DMS53 treated with DMSO at 0.1 percent for 48 hours (cell line): ENCODE measurements around the gene PCCA.
"Not testable (repeated sequence)": the region's sequence is repeated elsewhere in the genome, so short reads cannot be mapped to it uniquely, and the experiment has no call there.

Experiments
- DNase-seq: peaks from one replicate; lab custom pipeline; 2025; ENCODE audit not compliant: unreplicated experiment; lab: John Stamatoyannopoulos, UW

The PCCA gene

DNA sequence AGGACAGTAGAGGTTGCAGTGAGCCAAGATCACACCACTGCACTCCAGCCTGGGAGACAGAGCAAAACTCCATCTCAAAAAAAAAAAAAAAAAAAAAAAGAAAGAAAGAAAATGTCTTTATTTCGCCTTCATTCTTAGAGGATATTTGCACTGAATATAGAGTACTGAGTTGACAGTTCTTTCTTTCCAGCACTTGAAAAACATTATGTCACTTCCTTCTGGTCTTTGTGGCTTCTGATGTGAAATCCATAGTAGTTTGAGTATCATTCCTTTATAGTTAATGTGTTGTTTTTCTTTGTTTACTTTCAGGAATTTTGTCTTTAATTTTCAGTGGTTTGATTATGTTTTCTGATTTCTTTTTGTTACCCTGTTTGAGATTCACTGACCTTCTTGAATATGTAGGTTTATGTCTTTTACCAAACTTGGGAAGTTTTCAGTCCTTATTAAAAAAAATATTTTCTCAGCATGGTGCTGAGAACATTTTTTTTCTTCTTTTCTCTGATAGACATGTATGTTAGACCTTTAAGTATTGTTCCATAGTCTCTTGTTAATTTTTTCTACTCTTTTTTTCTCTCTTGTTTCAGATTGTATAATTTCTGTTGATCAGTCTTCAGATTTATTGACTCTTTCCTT is 50.1 kb downstream of the PCCA start:
- DNase-seq, result no peak

DNA sequence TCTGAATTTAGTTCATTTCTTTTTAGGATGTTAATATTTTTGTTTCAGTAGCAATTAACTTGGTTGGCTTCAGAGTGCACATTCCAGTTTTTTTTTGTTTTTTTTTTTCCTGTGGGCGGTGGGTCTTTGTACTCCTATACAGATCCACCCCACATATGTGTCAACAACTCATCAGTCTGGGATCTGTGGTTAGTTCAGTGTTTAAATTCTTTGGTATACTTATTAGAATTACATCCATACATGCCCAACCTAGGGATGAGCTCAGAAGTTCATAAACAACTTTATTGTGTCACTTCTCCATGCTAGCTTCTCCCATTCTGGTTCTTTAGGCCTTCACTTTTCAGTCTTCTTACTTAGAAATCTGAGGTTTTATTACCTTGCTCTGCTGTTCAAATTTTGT is 50.9 kb downstream of the PCCA start:
- DNase-seq, result no peak

DNA sequence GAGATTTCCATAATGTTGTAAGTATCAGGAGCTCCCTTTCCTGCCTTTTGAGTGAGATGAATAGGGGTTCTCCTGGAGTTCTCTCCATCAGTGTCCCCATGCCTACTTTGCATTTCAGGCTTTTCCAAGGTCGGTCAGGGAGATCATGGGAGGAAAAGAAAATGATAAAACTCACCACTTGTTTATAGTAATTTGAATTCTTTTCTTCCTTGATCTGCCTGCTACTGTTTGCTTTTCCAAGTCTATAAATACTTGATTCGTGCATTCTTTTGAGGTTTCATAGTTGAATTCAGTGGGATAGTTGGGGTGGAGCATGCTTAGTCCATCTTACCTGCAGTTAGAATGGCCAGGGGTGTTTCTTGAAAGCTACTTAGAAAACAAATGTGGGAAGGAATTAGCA is 51.5 kb downstream of the PCCA start:
- DNase-seq, result no peak

DNA sequence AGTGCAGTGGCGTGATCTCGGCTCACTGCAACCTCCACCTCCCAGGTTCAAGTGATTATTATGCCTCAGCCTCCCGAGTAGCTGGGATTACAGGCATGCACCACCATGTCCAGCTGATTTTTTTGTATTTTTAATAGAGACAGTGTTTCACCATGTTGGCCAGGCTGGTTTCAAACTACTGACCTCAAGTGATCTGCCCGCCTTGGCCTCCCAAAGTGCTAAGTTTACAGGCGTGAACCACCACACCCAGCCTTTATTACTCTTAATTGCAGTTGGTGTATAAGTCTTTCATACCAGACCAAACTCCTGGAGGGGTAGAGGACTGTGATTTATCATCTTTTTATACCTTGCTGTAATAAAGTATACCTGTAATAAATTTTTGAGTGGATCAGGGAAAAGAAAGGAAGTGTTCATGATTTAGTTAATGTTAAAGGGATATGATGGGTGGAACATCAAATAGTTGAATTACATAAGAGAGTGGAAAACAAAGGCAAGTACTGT is 52.6 kb downstream of the PCCA start:
- DNase-seq, result not testable (repeated sequence)

DNA sequence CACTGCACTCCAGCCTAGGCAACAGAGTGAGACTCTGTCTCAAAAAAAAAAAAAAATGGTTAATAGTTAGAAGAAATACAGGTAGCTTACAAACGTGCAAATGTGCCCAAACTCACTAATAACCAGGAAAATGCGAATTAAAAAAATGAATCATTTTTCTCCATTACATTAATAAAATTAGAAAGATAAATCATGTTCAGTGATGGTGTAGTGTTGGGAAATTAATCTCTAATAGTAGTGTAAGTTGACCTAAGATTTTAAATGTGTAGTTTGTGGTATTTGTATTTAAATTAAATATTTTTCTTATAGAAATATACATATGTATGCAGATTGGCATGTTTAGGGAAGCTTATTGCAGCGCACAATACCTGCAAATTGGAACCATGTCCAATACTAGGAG is 57.6 kb downstream of the PCCA start:
- DNase-seq, result no peak

DNA sequence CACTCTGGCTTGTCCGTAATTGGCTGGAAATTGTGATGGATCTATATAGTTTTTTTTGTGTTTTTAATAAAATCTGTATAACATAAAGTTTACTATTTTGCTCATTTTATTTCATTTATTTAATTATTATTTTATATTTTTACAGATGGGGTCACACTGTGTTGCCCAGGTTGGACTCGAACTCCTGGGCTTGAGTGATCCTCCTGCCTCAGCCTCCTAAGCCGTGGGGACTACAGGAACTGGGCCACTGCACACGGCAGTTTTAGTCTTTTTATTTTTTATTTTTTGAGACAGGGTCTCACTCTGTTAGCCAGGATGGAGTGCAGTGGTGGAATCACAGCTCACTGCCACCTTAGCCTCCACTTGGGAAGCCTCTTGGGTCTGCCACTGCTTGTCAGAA is 58.9 kb downstream of the PCCA start:
- no peak for DNase-seq

DNA sequence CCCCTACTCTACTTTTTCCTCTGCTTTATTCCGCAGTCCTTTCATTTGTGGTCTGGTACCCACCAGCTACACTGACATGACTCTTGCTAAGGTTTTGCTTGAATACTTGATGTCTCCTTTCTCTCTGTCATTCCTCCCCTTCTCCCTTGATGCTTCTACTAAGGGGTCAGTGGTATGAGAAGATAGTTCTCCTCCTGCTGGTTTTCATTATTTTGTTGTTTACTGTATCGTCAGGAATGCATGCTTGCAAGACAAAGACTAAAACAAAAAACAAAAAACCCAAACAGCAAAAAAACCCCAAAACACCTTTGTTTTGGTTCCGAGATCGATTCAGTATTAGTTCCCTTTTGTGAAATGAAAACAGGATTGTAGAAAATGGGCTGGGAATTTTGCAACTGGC is 59.5 kb downstream of the PCCA start:
- no peak for DNase-seq

DNA sequence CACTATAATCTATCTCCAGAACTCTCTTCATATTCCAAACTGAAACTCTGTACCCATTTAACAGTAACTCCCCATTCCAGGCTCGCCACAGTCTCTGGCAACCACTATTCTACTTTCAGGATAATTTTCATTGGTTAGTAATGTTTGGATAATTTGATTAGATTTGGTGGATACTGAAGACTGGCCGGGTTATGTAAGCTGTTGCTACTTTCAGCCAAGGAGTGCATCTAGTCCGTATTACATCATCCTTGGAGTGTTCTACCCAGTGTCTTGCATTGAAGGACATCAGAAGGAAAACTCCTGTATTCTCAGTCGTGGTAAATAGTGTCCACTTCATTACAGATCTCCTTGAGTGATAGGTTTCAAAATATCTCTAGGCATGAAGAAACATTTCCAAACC is 60.5 kb downstream of the PCCA start:
- DNase-seq, result no peak

DNA sequence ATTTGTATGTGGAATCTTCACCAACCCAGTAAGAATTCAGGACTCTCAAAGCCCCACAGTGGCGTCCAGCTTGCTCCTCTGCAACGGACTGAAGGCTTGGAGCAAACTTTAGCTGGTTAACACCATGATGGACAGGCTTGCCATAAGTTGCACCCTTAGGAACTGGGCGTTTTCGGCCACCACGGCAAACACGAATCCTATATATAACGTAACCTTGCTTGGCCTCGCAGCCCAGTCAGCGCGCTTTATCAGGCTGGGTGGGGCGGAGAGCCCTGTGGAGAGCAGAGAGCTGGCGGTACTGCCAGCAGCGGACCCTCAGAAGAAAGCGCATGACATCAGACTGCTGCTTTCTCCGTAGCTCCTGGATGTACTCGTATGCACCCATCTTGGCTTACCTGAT is 61.8 kb downstream of the PCCA start:
- DNase-seq, result not testable (repeated sequence)

DNA sequence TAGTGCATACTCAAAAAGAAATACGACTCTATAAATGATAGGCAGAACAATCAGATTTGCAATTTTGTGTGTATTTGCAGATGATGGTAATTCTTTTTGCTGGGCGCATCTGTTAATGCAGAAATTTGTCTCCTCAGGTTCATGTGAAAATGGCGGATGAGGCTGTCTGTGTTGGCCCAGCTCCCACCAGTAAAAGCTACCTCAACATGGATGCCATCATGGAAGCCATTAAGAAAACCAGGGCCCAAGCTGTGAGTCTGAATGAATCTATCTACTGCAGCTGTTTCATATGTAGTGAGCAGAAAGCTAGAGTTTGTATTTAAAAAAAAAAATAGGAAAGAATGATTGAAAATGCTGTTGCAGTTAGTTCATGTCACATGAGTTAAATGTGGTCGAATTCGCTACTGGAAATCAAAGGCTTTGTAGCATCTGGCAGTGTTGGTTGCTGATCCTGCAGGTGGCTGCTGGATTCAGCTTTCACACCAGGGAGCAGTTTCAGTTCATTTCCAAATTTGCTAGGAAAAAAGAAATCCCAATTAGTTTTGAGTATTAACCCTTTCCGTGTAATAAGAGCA is 66.0 kb downstream of the PCCA start:
- no peak for DNase-seq

DNA sequence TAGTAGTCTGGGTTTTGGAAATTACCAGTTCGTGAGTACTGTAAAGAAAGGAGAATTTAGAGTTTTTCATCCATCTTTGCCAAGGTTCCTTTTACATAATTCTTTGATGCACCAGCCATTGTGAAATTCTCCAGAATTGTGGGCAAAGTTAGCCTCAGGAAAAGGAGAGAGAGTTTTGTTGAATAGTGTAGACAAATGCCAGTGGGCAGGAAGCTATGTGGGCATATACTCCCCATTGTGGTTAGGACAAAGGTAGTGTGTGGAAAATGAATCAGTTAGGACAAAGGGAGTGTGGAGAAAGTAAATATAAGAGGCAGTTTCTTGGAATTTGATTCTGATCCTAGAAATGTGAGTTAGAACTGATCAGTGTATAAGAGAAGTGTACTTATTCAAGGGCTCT is 67.9 kb downstream of the PCCA start:
- no peak for DNase-seq

DNA sequence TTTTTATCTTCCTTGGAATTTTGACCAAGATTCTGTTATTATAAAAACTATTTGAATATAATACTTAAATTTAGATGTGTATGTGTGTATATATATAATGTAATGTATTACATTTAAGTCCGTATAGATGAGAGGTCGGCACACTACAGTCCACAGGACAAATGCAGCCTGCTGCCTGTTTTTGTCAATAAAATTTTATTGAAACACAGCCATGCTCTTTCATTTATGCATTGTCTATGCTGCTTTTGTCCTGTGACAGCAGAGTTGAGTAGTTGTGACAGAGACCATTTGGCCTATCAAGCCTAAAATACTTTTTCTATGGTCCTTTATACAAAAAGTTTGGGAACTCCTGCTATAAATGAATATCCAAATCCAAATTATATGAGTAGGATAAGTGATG is 69.7 kb downstream of the PCCA start:
- no peak for DNase-seq

DNA sequence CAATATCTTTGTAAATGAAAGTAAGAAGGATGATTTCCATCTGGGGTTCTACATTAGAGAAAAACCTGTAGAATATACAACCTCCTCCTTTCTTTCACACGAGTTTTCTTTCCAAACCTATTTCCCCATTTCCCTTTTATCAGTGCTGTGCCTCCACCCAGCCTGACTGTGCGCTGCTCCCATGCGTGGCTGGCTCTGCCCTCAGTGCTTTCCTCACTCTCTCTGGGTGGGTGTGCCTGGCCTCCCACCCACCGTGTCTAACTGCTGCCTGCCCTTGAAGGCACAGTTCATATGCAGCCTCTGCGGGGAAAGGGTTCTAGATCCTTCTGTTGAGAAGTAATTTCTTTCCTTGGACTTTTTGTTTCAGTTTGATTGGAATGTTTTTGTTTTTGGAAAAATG is 70.7 kb downstream of the PCCA start:
- DNase-seq, result no peak

DNA sequence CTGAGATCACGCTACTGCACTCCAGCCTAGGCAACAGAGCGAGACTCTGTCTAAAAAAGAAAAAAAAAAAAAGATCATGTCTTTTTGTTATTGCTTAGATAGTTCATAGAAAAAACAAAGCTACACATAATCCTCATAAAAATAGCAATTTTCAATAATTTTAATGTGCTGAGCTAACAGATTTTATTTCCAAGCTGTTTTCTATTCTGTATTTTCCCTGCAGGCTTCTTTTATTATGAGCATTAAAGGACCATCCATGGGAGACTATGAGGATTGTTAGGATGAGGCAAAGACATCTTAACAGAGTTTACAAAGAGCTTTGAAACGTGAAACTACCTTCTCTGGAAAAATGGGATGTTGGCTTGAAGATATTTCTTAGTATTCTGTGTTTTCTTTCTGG is 71.6 kb downstream of the PCCA start:
- DNase-seq, result no peak

DNA sequence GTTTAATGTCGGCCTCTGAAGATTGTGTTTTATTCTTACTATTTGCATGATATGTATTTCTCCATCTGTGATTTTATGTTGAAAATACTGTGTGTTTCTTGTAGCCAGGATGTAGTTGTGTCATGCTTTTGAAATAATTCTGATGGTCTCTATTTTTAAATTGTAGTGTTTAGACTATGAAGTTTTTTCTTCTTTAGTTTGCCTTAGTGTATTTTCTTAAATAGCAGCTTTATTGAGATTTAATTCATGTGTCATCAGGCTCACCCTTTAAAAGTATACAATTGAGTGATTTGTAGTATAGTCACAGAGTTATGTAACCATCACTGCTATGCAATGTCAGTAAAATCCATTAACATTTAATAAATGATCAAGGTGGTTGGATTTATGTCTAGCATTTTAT is 74.5 kb downstream of the PCCA start:
- DNase-seq, result no peak

DNA sequence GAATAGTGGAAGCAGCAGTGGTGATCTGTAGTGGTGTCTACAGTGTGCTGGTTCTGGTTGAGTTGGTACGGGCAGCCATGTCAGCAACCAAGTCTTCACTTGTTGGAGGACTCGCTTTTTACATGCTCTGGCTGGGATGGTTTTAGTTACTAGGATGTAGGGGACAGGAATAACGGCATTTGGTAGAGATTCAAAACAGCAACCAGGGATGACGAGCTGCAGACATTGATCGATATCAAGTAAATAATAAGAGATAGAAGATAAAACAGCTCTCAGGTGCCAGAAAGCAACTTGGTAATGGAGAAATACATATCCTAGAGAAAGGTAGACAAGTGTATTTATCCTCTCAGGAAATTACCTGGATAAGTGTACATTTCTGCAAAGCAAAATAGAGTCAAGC is 84.3 kb downstream of the PCCA start:
- DNase-seq, result no peak

DNA sequence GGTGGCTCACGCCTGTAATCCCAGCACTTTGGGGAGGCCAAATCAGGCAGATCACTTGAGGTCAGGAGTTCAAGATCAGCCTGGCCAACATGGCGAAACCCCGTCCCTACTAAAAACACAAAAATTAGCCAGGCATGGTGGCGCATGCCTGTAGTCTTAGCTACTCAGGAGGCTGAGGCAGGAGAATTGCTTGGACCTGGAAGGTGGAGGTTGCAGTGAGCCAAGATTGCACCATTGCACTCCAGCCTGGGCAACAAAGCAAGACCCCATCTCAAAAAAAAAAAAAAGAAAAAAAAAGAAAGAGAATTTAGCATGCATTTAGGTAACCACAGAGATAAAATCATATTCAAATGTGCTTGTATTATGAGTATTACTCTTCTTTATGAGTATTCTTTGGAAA is 85.6 kb downstream of the PCCA start:
- DNase-seq, result not testable (repeated sequence)

DNA sequence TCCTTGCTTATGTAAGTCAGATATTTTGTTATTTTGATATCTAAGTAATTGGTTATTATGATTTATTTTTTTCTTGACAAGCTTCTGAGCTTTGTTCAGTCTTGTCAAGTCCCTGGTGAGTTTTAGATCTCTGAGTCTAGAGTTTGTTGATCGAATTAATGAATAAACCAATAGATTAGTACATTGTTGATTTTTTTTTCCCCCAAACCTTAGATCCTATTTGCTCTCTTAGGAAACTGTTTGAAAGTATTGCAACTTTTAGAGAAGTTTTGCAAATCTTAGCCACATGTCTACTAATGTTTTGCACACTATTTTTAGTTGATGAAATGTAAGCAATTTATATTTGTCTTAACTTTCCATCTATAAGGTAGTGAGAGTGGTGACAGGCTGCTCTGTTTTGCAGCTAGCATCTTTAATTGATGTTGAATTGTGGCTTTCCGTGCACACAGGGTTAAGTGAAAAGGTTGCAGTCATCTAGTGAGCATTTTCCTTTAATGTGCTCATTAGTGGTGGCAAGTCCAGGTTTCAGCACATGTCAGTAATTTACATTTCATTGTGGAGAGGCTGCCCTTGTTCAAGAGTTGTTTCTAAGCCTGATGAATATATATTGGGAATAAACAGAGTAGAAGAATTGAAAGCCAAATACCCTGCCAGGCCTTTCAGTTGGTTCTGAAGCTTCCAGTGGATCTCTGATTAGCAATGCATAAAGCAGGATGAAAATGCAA is 86.3 kb downstream of the PCCA start:
- no peak for DNase-seq

DNA sequence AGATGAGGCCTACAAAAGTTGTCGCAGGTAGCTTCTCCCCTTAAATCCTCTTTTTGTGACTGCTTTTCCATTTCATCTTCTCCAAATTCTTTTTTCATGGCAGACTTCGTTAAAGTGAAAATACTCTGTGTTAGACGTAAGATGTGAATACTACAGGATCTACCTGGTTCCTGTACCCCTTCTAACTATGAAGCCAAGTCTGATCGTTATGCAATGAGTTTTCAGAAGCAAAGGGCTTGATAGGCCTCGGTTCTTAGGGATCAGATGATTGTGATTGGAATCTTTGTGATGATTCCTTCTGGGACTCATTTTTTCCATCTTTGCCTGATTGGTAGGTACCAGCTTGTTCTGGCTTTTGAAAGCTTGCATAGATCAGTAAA is 86.9 kb downstream of the PCCA start:
- DNase-seq, result no peak

DNA sequence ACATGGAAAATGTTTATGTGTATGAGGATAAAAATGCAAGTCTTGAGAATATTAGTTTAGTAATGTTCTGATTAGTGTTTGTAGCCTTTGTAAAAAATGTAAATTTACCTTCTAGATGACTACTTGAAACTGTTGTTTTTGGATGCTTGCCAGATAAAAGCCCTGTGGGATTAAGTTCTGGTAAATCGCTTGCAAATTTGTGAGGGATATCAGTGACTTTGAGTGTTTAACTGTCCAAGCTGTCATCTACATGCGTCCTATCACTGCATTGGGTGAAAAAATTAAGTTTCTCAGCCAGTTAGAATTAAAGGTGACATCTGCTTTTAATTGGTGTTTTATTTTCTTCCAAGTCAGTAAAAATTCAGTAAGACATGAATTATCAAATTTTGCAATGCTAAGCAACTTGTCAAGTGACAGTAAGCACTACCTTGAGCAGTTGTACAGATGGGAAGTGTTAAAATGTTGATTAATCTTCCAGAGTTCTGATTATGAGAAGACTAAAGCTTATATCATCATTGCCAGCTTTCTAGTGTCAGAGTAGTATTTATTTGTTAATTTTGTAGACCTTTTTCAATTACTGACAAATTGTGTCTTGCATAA is 88.0 kb downstream of the PCCA start:
- no peak for DNase-seq

DNA sequence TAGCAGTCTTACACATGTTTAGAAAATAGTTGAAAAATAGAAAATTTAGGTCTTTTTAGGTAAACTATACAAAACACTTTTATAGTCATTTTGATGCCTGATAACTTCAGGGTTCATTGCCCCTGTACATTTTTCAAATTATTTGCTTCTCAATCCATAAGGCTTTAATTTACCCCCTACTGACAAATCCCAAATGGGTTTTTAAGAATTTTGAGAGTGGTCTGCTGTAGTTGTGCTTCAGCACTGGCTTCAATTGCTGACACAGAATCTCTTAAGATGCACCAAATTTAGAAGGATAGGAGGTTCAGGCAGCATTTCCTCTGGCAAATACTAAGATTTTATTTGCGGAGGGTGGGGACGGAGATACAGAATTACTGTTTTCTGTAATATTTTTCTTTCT is 89.4 kb downstream of the PCCA start:
- no peak for DNase-seq

DNA sequence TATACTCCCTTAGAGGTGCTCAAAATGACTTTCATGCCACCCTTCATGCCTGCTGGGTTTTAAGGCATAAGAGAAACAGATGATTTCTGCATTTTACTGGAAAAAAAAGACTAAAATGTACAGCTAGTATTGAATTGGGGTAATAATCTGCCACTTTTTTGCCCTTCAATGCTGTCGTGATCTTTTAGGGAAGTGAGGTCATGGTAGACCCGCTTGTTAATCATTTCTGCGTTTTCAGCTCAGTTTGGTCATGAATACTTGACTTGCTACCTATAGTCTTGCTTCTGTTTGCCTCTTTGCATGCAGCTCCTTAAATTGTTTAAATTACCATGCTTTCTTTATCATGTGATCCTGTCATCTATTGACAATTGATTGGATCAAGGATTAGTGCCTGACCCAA is 90.4 kb downstream of the PCCA start:
- DNase-seq, result no peak
